ENCODE measurements around the gene FSTL3.
"Not testable (repeated sequence)": the region's sequence is repeated elsewhere in the genome, so short reads cannot be mapped to it uniquely, and the experiment has no call there.

DNA sequence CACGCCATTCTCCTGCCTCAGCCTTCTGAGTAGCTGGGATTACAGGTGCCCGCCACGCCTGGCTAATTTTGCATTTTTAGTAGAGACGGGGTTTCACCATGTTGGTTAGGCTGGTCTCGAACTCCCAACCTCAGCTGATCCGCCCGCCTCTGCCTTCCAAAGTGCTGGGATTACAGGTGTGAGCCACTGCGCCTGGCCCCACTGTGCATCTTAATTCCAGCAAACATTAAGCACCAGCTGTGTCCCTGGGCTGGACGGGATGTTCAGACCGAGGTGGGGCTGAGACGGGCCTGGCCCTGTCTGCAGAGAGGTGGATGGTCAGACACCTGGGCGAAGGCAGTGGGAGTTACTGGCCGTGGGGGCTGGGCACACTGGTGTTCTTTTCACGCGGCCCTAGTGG, 53.4 kb downstream of the FSTL3 start:
- TF ChIP-seq FOXK2 (IDR thresholded peaks at IDR 0.05); ZNF274 (CRISPR knock-in tag; IDR thresholded peaks at IDR 0.05); ZNF530 (CRISPR knock-in tag; IDR thresholded peaks at IDR 0.05; ENCODE audit: low read depth); ZBTB3 (CRISPR knock-in tag; IDR thresholded peaks at IDR 0.05; ENCODE audit: borderline replicate concordance, low read depth); CHD4 (IDR thresholded peaks at IDR 0.05; ENCODE audit: borderline replicate concordance, low read length); CTCF (CRISPR knock-in tag; IDR thresholded peaks at IDR 0.05); GLI4 (CRISPR knock-in tag; IDR thresholded peaks at IDR 0.05; ENCODE audit: borderline replicate concordance); HMGXB4 (CRISPR knock-in tag; IDR thresholded peaks at IDR 0.05; ENCODE audit: borderline replicate concordance in 1 of 2, low read depth in 1 of 2); ZSCAN5A (CRISPR knock-in tag; IDR thresholded peaks at IDR 0.05; ENCODE audit: borderline replicate concordance); ERF (CRISPR knock-in tag; IDR thresholded peaks at IDR 0.05); ZNF121 (CRISPR knock-in tag; IDR thresholded peaks at IDR 0.05); ZSCAN30 (CRISPR knock-in tag; IDR thresholded peaks at IDR 0.05): not testable (repeated sequence)
- TF ChIP-seq, protein P1, sequence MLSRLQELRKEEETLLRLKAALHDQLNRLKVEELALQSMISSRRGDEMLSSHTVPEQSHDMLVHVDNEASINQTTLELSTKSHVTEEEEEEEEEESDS (CRISPR knock-in tag; IDR thresholded peaks at IDR 0.05; ENCODE audit: borderline replicate concordance), result not testable (repeated sequence)
- TF ChIP-seq, protein P2, sequence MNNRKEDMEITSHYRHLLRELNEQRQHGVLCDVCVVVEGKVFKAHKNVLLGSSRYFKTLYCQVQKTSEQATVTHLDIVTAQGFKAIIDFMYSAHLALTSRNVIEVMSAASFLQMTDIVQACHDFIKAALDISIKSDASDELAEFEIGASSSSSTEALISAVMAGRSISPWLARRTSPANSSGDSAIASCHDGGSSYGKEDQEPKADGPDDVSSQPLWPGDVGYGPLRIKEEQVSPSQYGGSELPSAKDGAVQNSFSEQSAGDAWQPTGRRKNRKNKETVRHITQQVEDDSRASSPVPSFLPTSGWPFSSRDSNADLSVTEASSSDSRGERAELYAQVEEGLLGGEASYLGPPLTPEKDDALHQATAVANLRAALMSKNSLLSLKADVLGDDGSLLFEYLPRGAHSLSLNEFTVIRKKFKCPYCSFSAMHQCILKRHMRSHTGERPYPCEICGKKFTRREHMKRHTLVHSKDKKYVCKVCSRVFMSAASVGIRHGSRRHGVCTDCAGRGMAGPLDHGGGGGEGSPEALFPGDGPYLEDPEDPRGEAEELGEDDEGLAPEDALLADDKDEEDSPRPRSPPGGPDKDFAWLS (CRISPR knock-in tag; IDR thresholded peaks at IDR 0.05; ENCODE audit: borderline replicate concordance), result not testable (repeated sequence)

Measured in HepG2 (cell line).